NCI-H226 (cell line): ENCODE measurements around the gene GFOD1.
A peak's percentile ranks its signal among the peaks of the same experiment; 100 is the strongest.

Source experiments
- DNase-seq: peaks from one replicate; pipeline ENCODE4 v3.0.0-alpha.2; 2015

Gene GFOD1

GRCh38 chr6:13421425-13422059, 65.9 kb downstream of the GFOD1 start:
- no peak for DNase-seq

DNA sequence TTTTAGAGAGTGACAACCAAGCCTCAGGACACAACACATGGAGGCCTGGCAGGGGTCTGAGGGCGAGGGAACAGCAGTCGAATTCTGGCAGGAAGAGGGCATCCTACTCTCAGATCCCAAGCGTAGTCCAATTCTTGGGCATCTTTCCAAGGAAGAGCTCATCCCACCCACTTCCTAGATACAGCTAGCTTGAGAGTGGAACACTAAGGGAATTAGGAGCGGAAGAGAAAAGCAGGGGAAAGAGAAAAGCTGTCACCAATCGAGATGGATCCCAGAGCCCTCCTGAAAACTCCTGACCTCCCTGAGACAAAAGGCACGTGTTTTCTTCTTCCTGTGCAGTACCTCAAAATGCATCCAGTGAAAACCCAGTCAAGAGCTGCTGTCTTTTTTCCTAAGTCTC, 67.1 kb downstream of the GFOD1 start:
- no peak for DNase-seq

DNA sequence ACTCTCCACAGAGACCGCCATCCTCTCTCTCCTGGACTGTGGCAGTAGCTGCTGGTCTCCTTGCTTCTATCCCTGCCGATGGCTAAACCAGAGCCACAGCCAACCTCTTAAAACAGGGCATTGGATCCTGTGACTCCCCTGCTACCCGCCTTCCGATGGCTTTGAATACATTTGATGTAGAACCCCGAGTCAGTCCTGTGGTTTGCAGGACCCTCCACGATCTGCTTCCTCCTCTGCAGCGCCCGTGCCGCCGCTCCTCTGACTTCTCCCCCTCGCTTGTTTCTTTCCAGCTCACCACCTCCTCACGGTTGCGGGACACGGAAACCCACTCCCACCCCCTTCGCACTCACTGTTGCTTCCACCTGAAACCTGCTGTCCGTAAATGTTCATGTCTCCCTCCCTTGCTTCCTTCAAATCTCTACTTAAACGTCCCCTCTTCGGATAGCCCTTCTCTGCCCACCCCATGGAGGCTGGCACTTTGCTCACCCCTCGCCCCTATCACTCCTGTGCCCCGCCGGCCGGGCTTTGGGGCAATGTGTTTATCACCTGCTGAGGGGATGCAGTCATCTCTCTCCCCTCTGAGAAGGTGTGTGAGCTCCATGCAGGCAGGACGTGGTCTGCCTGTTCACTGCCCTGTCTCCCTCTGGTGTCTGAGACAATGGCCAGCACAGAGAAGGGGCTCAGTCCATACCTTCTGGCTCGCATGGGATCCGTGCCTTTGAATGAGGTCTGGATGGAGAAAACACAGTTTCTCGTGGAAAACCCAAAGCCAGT, 67.8 kb downstream of the GFOD1 start:
- DNase-seq, result no peak

- no peak for DNase-seq
Observed at GRCh38 chr6:13418844-13419243, 68.6 kb downstream of the GFOD1 start.

- DNase-seq, result no peak
Observed at GRCh38 chr6:13417954-13418353, 69.4 kb downstream of the GFOD1 start.

GRCh38 chr6:13417431-13417830, 70.0 kb downstream of the GFOD1 start:
- no peak for DNase-seq

- DNase-seq, result no peak
Observed at GRCh38 chr6:13415283-13415682, 72.1 kb downstream of the GFOD1 start.

DNA sequence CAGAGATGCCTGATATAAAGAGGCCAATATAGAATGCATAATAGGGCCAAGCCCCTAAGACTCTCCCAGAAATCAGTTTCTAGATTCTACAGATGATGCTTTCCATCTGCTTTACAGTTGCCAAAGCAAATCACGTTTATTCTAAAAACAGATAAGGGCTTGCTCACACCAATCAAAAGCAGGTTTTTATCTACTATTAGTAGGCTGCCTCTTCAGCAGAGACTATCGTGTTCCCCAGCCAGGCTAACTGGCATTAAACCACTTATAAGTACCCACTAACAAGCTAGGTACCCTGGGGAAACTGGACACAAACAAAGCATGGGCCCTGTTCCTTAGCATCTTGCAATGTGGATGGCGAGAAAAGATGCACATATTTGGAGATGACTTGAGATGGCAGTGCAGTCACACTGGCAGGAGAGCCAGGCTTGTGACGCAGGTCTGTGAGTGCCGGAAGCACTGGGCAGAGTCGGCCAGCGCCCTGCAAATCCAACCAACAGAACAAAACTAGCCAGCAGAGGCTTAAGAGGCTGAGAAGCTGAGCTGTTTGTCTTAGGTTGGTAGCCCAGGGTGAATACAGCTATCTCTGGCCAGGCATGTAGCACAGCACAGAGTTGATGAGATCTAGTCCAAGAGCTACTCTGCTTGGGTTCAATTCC, 73.4 kb downstream of the GFOD1 start:
- DNase-seq, result no peak

GRCh38 chr6:13413466-13413862, 73.9 kb downstream of the GFOD1 start:
- peak; percentile 69 for DNase-seq

- DNase-seq, result no peak
Observed at GRCh38 chr6:13412639-13413465, 74.5 kb downstream of the GFOD1 start.

DNA sequence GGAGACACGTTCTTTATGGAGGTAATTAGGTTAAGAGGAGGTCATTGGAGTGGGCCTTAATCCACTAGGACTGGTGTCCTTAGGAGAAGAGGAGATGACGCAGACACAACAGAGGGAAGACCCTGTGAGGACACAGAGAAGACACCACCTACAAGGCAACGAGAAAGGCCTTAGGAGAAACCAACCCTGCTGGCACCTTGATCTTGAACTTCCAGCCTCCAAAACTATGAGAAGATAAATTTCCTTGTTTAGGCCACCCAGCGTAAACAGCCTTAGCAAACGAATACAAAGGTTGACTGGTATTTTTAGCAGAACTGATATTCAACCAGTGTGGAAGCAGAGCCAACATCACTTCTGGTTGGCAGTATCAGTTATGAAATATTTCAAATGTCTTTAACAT, 75.2 kb downstream of the GFOD1 start:
- DNase-seq, result no peak

DNA sequence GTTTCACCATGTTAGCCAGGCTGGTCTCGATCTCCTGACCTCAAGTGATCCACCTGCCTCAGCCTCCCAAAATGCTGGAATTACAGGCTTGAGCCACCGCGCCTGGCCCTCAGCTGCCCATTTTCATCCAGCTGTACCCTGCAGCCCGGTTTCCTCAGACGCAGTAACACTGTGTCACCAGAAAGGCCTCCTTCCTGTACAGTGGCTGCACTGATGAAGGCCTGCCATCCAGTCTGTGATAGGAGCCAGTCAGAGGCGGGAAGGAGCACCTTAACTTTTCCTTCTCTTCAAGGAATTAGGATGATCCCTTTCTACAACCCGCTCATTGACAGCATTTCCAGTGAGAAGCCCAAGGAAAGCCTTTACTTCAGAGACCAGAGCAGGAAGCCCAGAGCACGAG, 75.9 kb downstream of the GFOD1 start:
- no peak for DNase-seq

GRCh38 chr6:13409991-13410390, 77.4 kb downstream of the GFOD1 start:
- DNase-seq, result peak; percentile 47

GRCh38 chr6:13407709-13408695, 79.4 kb downstream of the GFOD1 start:
- peak; percentile 100 for DNase-seq

DNA sequence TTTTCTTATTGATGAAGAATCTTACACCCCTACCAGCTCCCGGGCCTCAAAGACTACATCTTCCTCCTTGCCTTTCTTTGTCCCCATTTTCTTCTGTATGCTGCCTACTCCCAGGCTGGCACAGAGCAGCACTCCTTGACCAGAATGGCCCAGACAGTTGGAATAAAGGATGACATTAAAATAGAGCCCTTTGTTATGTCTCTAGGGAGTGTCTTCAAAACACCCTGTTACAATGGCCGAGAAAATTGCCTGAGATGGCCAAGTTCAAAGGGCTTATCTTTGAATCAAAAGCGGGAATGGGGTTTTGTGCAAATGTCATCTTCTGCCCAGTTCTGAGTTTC, 80.1 kb downstream of the GFOD1 start:
- DNase-seq, result no peak

DNA sequence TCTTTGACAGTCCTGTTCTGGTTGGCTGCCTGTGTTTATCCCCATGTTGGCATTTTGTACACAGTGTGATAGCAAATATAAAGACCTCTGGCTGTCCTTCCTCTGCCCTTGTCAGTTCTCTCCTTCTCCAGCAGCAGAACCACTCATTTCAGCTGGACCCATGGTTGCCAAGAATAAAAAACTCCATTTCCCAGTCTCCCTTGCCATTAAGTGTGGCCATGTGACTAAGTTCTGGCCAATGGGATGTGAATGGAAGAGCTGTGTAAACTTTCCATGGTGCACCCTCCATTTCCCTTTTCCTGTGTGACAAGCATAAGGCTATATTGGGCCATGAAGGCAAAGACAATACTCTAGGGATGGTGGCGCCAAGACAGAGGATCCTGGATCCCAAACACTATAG, 80.6 kb downstream of the GFOD1 start:
- no peak for DNase-seq

DNA sequence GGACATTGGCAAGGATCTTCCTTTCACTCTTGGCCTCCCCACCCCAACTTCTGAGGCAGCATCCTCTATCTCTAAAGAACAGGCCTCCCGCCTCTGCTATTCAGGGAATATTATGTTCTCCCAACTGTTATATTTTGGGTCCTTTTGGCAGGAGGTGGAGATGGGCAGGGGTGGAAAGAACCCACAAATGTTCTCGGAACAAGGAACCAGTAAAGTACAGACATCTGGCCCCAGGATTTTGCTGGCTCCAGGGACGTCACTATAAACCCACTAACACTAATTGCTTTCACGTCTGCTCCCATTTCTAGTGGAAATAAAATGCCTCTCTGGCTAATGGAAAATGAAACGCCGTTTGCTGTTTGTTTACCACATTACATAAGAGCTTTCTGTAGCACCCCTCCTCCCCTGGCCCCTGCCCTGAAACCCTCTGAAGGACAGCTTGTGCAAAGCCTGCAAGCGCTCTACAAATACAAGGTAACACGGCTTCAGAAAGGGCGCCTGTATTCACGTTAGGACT, 81.4 kb downstream of the GFOD1 start:
- DNase-seq, result no peak

GRCh38 chr6:13404892-13405254, 82.5 kb downstream of the GFOD1 start:
- no peak for DNase-seq

DNA sequence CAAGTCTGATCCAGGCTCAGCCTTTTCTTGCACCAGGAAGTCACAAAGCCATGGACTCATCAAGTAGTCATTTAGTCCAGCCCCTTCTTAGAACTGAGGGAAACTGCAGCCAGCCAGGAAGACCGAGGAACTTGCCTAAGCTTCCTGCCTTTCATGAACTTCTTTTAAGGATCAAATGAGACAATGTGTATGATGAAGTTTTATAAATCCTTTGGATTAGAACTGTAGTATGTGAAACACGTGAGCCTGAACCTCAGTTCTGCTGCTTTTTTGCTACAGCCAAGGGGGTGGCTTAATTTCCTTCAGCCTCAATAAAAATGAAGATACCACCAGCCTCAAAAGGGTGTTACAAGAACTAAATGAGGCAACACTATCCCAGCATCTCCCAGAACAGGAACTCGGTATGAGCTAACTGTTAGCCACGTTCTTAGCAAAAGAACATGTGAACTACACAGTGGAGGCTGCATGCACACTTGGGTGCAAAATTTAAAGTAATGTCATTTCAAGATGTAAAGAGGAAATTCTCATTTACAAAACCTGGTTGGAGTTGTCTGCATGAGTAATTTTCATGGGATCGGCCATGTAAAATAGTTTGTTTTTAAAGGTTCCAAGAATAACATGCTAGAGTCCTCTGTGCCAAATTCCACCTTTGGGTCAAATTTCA, 83.0 kb downstream of the GFOD1 start:
- no peak for DNase-seq

DNA sequence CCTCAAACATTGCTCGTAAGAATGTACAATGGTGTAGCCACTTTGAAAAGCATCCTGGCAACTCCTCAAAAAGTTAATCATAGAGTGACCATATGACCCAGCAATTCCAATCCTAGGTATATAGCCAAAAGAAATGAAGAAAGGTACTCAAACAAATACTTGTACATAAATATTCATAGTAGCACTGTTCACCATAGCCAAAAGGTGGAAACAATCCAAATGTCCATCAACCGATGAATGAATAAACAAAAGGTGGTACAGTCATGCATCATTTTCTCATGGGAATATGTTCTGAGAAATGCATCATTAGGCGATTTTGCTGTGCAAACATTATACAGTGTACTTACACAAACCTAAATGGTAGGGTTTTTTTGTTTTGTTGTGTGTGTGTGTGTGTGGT, 84.7 kb downstream of the GFOD1 start:
- DNase-seq, result peak; percentile 22

DNA sequence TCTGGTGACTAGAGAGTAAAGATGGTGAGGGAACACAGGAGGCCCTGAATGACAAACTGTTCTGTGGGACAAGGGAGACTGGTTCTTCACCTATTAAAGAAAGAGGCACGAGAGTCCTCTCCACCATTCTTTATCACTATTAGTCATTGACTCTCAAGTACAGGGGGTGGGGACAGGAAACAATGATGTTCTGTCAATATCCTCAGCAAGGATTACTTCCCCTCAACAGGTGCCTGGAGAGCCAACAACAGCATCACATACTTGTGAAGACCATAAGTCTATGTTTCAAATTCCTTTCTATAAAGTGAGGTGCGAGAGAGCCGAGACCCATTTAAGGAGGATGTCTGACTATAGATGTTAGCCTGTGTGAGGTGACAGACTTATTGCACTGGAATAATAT, 86.6 kb downstream of the GFOD1 start:
- DNase-seq, result no peak
